Pulmonary artery endothelial cell (primary cell): Measurements from ENCODE around the gene TNFAIP8L3. TPM values are rescaled to one million over a fixed set of nuclear protein-coding genes. Genes with fewer than 3 reads are reported as not detected.
A peak's percentile ranks its signal among the peaks of the same experiment; 100 is the strongest.
"Not testable (repeated sequence)": the region's sequence is repeated elsewhere in the genome, so short reads cannot be mapped to it uniquely, and the experiment has no call there.

Source experiments
- DNase-seq: peaks from one replicate; pipeline ENCODE4 v3.0.0-alpha.2; 2011; ENCODE audit warnings: low read depth, low spot score
- total RNA-seq: library from RNA; depleted of rRNA; stranded (reverse); fragments of >200 nt; gene quantifications from 2 replicates; pipeline ENCODE4 v1.2.3, GENCODE V29; 2014

TNFAIP8L3 gene
- total RNA-seq, 1 donor from 2014 or later: 62.5 TPM

DNA sequence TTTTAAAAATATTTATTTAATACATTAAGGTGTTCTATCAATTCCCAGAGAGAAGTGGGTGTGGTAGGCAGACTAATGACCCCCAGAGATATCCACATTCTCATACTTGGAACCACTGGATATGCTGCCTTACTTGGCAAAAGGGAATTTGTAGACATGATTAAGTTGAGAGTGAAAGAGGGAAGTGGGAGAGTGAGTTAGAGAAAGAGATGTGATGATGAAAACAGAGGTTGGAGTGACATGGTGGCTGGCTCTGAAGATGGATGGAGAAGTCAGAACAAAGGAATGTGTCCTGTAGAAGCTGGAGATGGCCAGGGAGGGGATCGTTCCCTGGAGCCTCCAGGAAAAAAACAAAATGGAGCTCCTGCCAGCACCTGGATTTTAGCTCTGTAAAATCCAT is 32.0 kb downstream of the TNFAIP8L3 start:
- no peak for DNase-seq

DNA sequence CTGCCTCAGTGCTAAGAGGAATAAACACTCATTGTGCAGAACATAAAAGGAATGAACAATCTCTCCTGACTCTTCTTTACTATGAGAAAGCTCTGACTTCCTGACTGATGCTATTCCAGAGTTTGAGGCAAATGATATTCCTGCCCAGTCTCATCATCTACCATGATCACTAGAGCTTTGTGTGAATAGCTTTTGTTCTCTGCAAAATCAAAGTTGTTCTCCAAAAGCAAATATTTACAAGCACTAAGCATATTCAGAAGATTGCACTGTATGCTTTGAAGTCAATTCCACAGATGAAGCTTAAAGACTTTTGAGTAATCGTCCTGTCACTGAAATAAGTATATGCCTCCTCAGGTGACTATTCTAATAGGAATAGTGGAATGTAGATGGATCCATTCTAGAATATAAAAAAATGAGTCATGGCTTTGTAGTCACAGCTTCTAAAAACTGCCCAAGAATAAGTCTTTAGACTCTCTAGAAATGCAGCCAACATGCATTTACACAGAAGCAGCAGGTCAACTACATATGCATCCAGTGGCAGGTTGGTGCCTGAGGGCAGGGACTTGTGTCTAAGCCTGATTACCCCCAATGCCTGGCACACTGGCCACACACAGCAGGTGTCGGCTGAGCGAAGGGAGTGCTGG is 34.6 kb downstream of the TNFAIP8L3 start:
- no peak for DNase-seq

DNA sequence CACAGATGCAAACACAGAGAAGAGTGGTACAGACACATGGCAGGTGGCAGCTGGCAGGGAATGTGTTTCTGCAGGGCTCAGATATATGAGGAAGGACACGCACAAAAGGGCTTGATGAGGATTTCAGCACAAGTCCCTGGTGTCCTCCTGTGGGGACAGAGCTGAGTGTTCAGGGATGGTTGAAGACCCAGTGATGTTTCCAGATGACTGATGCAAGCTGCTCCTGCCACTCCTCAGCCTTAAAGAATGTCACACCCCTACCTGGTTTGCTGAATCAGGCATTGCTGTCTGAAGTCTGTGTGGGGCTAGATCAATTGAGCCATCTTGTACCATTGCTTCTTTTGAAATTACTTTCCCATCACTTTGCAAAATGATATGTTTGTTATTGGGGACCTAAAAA is 40.2 kb downstream of the TNFAIP8L3 start:
- no peak for DNase-seq

DNA sequence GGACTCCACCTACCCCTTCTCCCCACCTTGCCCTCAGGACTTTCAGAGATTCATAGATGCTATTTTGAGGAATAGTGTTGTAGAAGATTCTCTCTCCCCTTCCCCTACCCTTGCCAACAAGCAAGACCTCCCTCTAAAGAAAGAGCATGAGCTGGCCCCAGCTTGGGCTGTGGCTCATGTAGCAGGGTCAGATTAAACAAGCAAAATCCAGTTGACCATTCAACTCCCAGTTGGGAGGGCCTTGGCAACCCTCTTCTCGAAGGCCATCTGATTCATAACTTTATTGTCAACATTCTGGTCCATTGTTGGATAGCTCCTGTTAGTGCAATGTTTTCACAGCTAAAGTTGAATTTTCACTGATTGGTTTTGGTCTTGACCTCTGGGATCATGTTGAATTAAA is 41.1 kb downstream of the TNFAIP8L3 start:
- no peak for DNase-seq

DNA sequence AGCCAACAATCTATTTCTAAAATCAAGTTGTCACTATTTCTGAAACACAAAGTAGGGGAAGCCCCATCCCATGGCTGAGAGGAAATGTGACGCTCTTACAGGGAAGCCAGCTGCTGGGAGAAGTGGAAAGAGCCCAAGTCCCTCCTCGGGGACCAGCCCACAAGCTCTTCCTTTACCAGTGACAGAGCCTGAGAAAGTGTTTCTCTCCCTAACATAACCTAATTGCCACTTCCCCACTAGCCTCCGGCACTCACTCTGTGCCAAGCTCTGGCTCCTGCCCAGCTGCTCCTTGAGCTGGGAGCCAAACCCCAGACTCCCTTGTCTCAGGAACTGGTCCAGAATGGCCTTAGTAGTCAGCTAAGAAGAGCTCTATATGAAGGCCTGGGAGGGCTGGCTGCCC is 42.9 kb downstream of the TNFAIP8L3 start:
- peak; percentile 32 for DNase-seq

DNA sequence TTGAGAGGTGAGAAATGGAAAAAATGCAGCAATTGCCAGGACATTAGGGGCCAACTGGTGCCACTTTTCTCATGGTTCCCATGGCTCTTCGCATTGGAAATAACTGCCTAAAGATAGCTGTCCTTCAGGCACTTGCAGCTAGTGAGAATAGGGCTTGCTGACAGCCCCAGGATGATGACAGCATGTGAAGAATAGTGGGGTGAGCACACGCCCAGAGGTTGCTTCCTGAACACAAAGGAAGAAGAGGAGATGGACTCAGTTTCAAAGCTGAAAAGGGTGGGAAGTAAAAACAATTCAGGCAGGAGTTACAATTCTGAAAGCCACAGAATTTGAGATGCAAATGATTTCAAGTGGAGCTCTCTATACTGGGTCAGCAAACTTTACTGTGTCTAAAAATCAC is 45.6 kb downstream of the TNFAIP8L3 start:
- no peak for DNase-seq

DNA sequence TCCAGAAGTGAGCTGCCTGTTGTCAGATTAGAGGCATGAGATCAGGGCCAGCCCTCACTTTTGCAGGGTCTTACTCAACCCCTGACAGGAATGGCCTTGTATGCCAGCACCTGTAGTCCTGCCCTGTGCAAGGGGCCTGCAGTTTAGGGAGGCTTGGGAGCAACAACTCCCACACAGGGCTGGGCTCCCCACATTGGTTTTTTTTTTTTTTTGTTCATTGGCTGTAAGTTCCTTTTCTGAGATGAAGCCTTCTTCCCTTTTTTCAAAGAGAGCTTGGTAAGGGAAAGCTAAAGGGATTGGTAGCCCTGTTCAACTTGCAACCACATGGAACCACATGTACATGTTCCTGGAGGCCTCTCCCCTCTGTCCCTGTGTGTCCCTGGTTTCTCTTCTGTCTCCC is 46.4 kb downstream of the TNFAIP8L3 start:
- no peak for DNase-seq

DNA sequence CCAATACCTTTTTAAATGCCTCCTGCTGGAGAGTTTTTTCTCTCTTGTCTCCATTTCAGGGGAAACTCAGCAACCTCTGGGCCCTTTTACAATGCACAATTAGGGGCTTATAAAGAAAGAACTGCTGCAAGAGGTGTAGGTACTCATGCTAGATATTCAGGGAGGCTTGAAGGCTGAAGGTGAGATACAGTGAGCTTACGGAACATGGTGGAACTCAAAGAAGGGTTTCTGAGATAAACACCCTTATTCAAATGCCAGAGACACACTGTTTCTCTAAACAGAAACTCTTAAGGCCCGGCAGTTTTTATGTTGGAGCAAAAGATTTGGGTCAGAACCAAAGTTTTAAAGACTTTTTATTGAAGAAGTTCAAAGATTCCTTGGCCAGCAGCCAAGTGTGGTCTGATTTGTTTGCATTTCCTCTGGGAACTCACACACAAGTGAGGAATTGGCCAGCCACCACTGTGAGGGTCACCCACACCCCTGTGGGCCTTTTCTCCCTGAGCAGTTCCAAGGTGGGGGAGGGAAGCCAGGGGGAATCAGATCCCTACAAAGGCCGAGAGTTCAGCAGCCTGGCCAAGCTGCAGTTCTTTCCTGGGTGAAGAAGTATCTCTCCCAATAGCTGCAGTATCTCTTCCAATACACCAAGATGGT is 47.8 kb downstream of the TNFAIP8L3 start:
- DNase-seq: no peak

DNA sequence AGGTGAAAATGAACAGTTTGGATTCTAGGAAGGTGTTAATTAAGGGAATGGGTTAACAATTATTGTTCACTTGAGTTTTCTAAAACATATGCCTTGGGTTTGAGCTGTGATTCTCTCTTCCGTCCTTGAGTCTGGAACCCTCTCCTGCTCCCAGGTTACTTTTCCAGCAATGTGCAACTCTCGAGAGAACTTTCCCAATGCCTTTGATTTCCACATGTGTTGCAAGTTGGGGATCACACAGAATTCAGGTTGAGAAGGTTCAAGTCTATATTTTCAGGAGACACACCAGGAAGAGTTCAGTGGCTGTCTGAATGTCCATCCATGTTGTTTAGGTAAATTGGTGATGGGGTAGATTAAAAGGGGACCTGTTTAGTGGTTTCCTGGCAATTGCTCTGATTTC is 48.7 kb downstream of the TNFAIP8L3 start:
- no peak for DNase-seq

DNA sequence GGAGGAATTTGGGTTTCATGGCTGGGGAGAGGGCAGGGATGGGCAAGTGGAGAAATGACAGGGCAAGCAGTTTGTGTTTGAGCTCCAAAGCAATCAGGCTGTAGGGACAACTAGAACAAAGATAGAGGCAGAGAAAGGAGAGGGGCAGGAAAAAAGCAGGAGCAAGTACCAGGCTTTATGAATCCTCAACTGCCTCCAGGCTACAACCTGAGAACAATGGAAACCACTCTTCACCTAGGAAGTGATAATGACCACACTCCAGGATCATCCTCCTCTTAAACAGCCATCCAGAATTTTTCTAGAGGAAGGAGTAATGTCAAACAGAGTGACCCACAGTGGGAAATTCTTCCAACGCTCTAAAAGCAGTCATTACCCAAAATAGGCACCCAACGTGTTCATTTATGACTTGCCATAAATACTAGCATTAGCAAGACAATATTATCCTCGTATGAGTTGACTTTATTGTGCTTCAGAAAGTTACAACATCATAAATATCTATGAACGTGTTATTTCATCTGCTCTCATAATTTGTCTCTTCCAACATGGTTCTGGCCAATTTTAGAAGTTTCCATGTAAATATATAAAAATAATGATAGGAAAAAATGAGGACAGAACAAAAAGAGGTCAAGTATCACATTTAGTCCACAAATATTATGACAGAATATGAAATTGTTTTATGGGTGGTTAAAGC is 50.5 kb downstream of the TNFAIP8L3 start:
- DNase-seq: no peak

DNA sequence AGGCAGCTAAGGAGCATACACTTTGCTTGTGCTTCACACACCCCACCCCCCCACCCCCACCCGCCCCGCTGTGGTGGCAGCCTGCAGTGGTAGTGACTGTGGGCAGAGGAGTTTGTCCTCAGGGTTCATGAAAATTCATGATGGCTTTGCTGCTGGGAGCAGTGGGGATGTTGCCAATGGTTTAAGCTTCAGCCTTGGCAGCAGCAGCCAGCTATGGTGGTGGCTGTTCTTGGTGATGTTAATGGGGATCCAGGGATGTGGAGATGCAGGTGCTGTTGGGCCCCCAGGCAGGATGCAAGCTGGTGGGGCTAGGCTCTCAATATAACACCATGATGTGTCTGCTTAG is 55.8 kb downstream of the TNFAIP8L3 start:
- DNase-seq: no peak

DNA sequence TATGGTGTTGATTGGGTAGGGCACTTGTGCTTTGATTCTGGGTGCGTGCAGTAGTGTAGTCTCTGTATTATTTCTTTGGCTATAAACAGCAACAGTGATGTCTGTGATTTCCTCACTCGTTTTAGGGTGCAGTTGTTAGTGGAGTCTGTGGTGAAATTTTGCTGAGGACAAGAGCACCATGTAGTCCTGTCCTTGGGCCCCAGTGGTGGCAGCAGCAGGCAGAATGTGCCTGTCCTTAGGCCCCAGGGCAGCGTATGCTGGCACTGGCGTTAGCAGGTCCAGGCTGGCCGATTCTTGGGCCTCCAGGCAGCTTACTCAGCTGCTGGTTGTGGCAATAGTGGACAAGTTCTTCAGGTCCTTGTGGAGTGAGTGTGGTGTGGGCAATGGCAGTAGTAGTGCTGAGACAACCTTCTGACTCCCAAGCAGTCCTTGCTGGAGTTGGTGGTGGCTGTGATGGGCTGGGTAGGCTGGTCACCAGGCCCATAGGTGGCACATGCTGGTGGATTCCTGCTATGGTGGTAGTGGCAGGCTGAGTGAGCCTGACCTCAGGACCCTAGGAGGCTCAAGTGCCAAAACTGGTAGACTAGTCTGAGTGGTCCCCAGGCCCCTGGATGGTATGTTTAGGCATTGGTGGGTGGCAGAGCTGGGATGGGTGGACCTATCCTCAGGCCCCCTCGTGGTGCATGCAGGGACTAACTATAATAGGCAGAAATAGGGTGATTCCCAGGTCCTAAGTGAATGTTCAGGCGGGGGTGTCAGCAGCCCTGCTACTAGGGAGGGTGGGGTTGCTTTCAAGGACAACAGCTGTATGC is 56.3 kb downstream of the TNFAIP8L3 start:
- no peak for DNase-seq

DNA sequence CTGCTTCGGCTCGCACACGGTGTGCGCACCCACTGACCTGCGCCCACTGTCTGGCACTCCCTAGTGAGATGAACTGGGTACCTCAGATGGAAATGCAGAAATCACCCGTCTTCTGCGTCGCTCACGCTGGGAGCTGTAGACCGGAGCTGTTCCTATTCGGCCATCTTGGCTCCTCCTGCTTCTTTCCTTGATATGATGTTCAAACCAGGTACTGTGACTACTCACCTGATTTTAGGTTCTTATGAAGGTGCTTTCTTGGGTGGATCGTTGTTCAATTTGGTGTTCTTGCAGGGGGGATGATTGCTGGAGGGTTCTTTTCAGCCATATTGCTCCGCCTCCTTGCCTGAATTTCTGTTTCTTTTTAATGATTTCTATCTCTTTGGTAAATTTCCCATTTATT is 57.2 kb downstream of the TNFAIP8L3 start:
- DNase-seq: not testable (repeated sequence)

DNA sequence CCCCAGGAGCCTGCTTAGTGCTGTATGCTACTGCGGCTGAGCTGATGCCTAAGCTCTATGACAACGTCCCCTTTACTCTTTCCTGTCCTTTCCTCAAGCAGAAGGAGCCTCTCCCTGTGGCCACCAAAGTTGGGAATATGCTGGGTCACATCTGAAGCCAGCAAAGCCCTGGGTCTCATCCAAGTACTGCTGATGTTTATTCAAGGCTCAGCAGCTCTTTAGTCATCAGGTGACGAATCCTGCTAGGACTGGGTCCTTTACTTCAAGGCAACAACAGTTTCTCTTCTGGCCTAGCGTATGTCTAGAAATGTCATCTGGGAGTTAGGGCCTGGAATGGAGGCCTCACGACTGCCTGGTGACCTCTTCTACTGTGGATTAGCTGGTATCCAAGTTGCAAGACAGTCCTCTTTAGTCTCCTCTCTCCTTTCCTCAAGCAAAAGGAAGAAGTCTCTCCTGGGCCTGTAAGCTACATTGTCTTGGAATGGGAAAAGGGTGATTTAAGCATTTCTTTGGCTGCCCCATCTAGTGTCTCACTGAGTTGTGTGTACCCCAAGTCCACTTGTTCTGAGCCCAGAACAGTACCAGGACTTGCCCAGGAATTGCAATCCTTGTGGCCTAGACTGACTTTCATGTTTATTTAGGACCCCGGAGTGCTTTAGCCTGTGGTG is 63.9 kb downstream of the TNFAIP8L3 start:
- no peak for DNase-seq

DNA sequence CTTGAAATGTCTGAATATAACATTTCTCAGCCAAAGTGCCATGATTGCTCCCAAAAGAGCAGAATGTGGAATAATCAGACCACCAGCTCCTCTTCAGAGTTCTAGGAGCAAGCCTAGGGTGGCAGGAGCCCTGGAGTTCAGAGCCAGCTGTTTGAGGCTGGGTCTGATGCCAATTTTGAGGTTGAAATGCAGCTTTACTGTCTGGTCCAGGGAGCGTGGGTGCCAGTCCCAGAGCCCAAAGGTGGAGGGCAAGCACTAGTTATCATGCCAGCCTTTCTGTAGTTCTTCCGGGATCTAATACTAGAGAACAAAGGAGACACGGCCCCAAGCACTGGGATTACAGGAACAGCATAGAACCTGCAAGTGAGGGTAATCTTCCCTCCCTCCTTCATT is 69.3 kb downstream of the TNFAIP8L3 start:
- DNase-seq: no peak

DNA sequence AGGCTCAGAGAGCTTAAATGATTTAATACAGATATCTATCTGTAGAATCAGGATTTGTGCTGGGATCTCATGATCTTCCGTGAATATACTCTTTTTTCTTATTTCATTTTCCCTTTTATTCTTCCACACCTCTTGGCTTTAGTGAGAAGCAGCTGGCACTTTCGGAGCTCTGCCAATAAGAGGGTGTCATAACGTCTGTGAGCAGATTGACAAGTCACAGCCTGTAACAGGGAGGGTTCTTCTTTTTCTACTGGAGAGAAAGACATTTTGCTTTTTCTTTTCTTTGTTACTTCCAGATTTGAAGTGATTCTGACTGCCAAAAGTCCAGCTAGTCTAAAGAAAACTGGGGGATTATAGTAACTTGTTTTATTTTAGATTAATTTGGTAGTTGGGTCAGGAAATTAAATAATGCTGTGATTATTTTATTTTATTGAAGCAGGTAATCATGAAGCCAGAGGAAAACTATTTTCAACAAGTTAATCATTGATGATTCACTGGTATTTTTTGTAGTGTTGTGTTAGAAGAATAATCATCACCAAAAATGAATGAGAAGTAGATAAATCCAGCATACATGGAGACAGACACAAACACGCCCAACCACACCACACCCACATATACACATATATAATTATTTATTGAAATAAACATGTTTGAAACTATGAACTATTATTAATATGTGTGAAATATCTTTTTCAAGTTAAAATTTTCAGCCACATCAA is 69.8 kb downstream of the TNFAIP8L3 start:
- no peak for DNase-seq

DNA sequence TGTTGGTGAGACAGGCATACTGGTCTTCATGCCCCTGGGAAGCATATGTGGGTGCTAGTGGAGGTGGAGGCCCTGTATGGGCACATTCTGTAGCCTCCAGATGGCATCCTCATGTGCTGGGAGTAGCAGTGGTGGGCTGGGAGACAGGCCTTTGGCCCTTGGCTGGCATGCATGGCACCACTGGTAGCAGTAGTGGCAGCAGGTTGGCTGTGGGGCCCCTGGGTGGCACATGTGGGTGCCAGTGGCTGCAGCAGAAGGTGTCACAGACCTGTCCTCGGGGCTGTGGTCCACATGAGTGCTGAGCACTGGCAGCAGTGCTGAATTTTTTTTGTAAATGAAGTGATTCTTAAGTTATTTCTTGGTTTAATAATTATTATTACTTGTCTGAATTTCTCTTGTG is 71.2 kb downstream of the TNFAIP8L3 start:
- DNase-seq: no peak

DNA sequence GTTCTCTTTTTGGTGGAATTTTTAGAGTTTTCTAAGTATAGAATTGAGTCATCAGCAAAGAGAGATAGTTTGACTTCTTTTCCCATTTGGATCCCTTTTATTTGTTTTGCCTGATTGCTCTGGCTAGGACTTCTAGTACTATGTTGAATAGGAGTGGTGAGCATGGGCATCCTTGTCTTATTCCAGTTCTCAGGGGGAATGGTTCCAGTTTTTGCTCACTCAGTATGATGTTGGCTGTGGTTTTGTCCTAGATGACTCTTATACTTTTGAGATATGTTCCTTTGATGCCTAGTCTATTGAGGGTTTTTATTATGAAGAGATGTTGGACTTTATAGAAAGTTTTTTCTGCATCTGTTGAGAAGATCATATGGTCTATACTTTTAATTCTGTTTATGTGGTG is 72.5 kb downstream of the TNFAIP8L3 start:
- no peak for DNase-seq

DNA sequence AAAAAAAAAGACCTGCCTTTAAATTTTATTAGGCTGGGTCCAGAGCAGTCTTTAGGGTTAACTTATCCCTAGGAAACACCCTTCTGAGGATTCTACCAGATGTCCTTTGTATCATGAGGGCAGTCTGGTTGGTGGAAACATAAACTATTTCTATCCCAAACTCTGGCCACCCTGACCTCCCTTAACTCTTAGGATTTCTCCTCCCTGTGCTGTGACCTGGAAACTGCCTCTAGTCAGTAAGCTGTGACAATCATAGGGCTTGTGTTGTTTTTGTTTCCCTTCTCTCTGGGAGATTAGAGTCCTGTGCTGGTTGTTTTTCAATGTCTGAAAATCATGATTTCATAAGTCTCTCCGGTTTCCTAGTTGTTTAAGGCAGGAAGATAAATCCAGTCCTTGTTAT is 78.1 kb downstream of the TNFAIP8L3 start:
- DNase-seq: no peak

DNA sequence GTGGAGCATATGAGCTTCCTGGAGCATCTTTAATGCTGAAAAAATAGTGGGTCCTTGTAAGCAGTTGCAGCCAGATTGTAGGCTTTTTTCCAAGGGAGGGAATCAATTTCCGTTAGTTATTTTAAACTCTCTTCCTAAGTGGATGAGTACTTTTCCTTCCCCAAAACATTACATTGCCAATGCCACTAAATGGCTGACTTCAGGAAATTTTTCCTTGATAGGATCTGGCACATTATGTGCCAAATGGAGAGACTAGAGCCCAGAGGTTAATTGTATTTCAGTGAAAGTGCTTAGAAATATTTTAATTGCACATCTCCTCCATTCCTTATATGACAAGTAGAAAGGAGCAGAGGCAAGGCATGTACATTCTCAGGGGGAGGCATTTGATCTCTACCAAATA is 83.5 kb downstream of the TNFAIP8L3 start:
- no peak for DNase-seq

DNA sequence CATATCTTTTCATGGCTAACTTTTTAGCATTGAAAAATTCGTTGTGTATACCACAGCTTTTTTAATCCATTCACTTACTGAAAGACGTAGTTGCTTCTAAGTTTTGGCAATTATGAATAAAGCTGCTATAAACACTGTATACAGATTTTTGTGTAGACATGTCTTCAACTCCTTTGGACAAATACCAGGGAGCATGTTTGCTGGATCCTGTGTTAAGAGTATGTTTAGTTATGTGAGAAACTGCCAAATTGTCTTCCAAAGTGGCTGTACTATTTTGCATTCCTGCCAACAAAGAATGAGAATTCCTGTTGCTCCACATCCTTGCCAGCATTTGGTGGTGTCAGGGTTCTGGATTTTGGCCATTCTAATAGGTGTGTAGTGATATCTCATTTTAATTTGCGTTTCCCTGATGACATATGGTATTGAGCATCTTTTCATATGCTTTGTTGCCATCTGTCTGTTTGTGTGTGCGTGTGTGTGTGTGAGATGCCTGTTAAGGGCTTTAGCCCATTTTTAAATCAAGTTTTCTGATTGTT is 87.5 kb downstream of the TNFAIP8L3 start:
- no peak for DNase-seq
